Measurements from ENCODE around the gene FARP1.

DNA sequence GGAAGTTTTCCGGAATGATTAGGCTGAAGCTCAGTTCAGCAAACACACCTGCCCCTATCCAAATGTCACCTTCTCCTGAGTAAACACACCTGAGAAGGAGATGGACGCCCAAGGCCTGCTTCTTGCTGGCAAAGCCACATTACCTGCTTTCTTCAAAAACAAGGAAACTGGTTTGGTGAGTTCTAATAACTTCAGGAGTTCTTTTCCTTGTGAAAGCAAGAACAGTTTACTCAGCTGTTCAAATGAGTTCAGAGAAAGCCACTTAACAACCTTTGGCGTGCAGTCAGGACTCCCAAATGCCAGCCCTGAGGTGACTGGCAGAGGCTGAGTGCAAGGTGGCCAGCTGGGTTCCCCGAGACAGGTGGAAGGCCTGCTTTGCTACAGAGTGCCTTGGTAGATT, 273.5 kb downstream of the FARP1 start:
- TF ChIP-seq POLR2A (IDR thresholded peaks at IDR 0.05) = no peak
- TF ChIP-seq, protein P1, sequence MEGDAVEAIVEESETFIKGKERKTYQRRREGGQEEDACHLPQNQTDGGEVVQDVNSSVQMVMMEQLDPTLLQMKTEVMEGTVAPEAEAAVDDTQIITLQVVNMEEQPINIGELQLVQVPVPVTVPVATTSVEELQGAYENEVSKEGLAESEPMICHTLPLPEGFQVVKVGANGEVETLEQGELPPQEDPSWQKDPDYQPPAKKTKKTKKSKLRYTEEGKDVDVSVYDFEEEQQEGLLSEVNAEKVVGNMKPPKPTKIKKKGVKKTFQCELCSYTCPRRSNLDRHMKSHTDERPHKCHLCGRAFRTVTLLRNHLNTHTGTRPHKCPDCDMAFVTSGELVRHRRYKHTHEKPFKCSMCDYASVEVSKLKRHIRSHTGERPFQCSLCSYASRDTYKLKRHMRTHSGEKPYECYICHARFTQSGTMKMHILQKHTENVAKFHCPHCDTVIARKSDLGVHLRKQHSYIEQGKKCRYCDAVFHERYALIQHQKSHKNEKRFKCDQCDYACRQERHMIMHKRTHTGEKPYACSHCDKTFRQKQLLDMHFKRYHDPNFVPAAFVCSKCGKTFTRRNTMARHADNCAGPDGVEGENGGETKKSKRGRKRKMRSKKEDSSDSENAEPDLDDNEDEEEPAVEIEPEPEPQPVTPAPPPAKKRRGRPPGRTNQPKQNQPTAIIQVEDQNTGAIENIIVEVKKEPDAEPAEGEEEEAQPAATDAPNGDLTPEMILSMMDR (IDR thresholded peaks at IDR 0.05) = no peak
